Choroid plexus epithelial cell (primary cell): Measurements from ENCODE around the gene SLC30A1.
A peak's percentile ranks its signal among the peaks of the same experiment; 100 is the strongest.
"Not testable (repeated sequence)": the region's sequence is repeated elsewhere in the genome, so short reads cannot be mapped to it uniquely, and the experiment has no call there.

ENCODE experiments used
- DNase-seq: peaks from one replicate; pipeline ENCODE4 v3.0.0-alpha.2; 2010; ENCODE audit warnings: low read depth
- H3K4me3 ChIP-seq: 2 replicates; pipeline ENCODE4 v1.5.1; 2011; ENCODE audit warnings: low read depth, mild to moderate bottlenecking, control low read depth, low read length, moderate library complexity
- CTCF ChIP-seq: conservative IDR thresholded peaks from 2 replicates; pipeline ENCODE4 v1.5.1; 2011; ENCODE audit warnings: low read depth, mild to moderate bottlenecking, control low read depth, inconsistent platforms, low read length, moderate library complexity

Gene SLC30A1

GRCh38 chr1:211546543-211546942 is 32.4 kb downstream of the SLC30A1 start:
- DNase-seq = no peak
- no peak for TF ChIP-seq CTCF
- no peak overlapping the region for H3K4me3 ChIP-seq

GRCh38 chr1:211543025-211543424 is 35.9 kb downstream of the SLC30A1 start:
- no peak for DNase-seq
- TF ChIP-seq CTCF = no peak
- no peak overlapping the region for H3K4me3 ChIP-seq

GRCh38 chr1:211541720-211542477 is 37.1 kb downstream of the SLC30A1 start:
- DNase-seq = peak; percentile 48
- H3K4me3 ChIP-seq = no peak overlapping the region
- no peak for TF ChIP-seq CTCF

- no peak for TF ChIP-seq CTCF
- no peak overlapping the region for H3K4me3 ChIP-seq
- no peak for DNase-seq
Measured at GRCh38 chr1:211541278-211541677, 37.7 kb downstream of the SLC30A1 start.

- not testable (repeated sequence) for H3K4me3 ChIP-seq, DNase-seq
Measured at GRCh38 chr1:211540824-211541223, 38.1 kb downstream of the SLC30A1 start.

- no peak for TF ChIP-seq CTCF
- no peak overlapping the region for H3K4me3 ChIP-seq
- DNase-seq = no peak
Measured at GRCh38 chr1:211538287-211538686, 40.7 kb downstream of the SLC30A1 start.

- no peak for TF ChIP-seq CTCF
- peak; percentile 34 for DNase-seq
- H3K4me3 ChIP-seq = no peak overlapping the region
Measured at GRCh38 chr1:211537253-211537652, 41.7 kb downstream of the SLC30A1 start.
